Keratinocyte (primary cell): ENCODE data around the gene KIF14. TPM values are rescaled to one million over a fixed set of nuclear protein-coding genes. Genes with fewer than 3 reads are reported as not detected.

Source experiments
- DNase-seq: peaks from one replicate; pipeline ENCODE4 v3.0.0-alpha.2; 2011; ENCODE audit warnings: low read depth, missing footprints, low spot score
- FAIRE-seq: peaks from 2 replicates; lab custom pipeline; 2011; peaks lifted over from hg19 to GRCh38; lab: Jason Lieb, UNC
- H2AFZ ChIP-seq: 2 replicates; pipeline ENCODE4 v1.6.0; 2012; ENCODE audit warnings: low read length, control low read depth, inconsistent platforms; ENCODE audit not compliant: control insufficient read depth
- H3K27ac ChIP-seq: 2 replicates; pipeline ENCODE4 v1.5.1; 2011; ENCODE audit warnings: low read length; ENCODE audit not compliant: control insufficient read depth, insufficient read depth
- H3K27me3 ChIP-seq: 3 replicates; pipeline ENCODE4 v1.6.0; 2011; ENCODE audit warnings: low read length; ENCODE audit not compliant: control insufficient read depth, insufficient read depth; ENCODE audit errors: extremely low read depth
- H3K36me3 ChIP-seq, 2 experiments: 2 replicates in 1 of 2; 3 replicates in 1 of 2; pipeline ENCODE4 v1.5.1; 2011; ENCODE audit warnings: low read length in 2 of 2, mild to moderate bottlenecking in 1 of 2; ENCODE audit not compliant: control insufficient read depth in 2 of 2, insufficient read depth in 2 of 2; ENCODE audit errors: extremely low read depth in 1 of 2
- H3K4me1 ChIP-seq: 3 replicates; pipeline ENCODE4 v1.5.1; 2011; ENCODE audit warnings: low read length; ENCODE audit not compliant: control insufficient read depth, insufficient read depth; ENCODE audit errors: extremely low read depth
- H3K4me2 ChIP-seq: 3 replicates; pipeline ENCODE4 v1.6.0; 2011; ENCODE audit warnings: low read depth, low read length; ENCODE audit not compliant: control insufficient read depth, insufficient read depth; ENCODE audit errors: extremely low read depth
- H3K4me3 ChIP-seq, 3 experiments: fragments of 200-600 bp in 1 of 3; sonication (generic) in 1 of 3; 2 replicates in 2 of 3; 3 replicates in 1 of 3; pipeline ENCODE4 v1.5.1; 2011 to 2016; ENCODE audit warnings: low read length in 3 of 3, mild to moderate bottlenecking in 3 of 3, control low read depth in 2 of 3, inconsistent platforms in 1 of 3, low read depth in 1 of 3, mixed read lengths in 1 of 3, mixed run types in 1 of 3, moderate library complexity in 1 of 3; ENCODE audit not compliant: control insufficient read depth in 2 of 3, insufficient read depth in 2 of 3; ENCODE audit errors: extremely low read depth in 1 of 3
- H3K79me2 ChIP-seq: 2 replicates; pipeline ENCODE4 v1.6.0; 2012; ENCODE audit warnings: low read length; ENCODE audit not compliant: control insufficient read depth, insufficient read depth
- H3K9ac ChIP-seq: 3 replicates; pipeline ENCODE4 v1.6.0; 2011; ENCODE audit warnings: low read length; ENCODE audit not compliant: control insufficient read depth, insufficient read depth; ENCODE audit errors: extremely low read depth
- H3K9me1 ChIP-seq: 3 replicates; pipeline ENCODE4 v1.6.0; 2011; ENCODE audit warnings: low read length; ENCODE audit not compliant: control insufficient read depth, insufficient read depth; ENCODE audit errors: extremely low read depth
- H3K9me3 ChIP-seq: 2 replicates; pipeline ENCODE4 v1.5.1; 2012; ENCODE audit warnings: low read depth, low read length; ENCODE audit not compliant: control insufficient read depth
- H4K20me1 ChIP-seq: 3 replicates; pipeline ENCODE4 v1.6.0; 2011; ENCODE audit warnings: low read length; ENCODE audit not compliant: control insufficient read depth, insufficient read depth; ENCODE audit errors: extremely low read depth
- CTCF ChIP-seq, 3 experiments: IDR thresholded peaks in 1 of 3; conservative IDR thresholded peaks in 1 of 3; optimal IDR thresholded peaks in 1 of 3; 2 replicates in 2 of 3; 3 replicates in 1 of 3; pipeline versions ENCODE3 to v1.5.1; 2011; ENCODE audit warnings: low read length in 3 of 3, mild to moderate bottlenecking in 3 of 3, moderate library complexity in 2 of 3, control low read depth in 1 of 3, inconsistent platforms in 1 of 3; ENCODE audit not compliant: insufficient read depth in 2 of 3; ENCODE audit errors: extremely low read depth in 1 of 3
- EZH2 ChIP-seq: IDR thresholded peaks from one replicate; pipeline ENCODE4 v1.6.1; 2012; ENCODE audit warnings: inconsistent platforms, mild to moderate bottlenecking, low read length, moderate library complexity
- dilution Hi-C: fragments of 300-500 bp; cut with MboI; formaldehyde crosslinking; loops from one replicate; pipeline ENCODE4 v1.7.0; 2020; ENCODE audit warnings: low sequenced_read_pairs; ENCODE audit not compliant: extremely low pct_ligation_motif_present
- polyA plus RNA-seq, 5 experiments: library from polyadenylated mRNA; depleted of rRNA in 3 of 5; stranded (reverse) in 3 of 5; stranded (forward) in 1 of 5; unstranded in 1 of 5; fragments of >200 nt; gene quantifications; 1 replicate in 1 of 5; 2 replicates in 3 of 5; 3 replicates in 1 of 5; pipeline versions ENCODE4 v1.2.1 to v1.2.3, GENCODE V29; 2011 to 2012; ENCODE audit warnings: missing spikeins in 2 of 5, low read depth in 1 of 5, low replicate concordance in 1 of 5

KIF14 gene
- polyA plus RNA-seq, 1 donor (not counting 4 experiments of a cell fraction or from before 2014, with no cell fraction given) = 6.2 TPM

GRCh38 chr1:200625381-200625824 is 4.9 kb upstream of the KIF14 start:
- Histone ChIP-seq H2AFZ (peak overlapping the region; percentile 75), H3K9ac (no peak overlapping the region), H3K79me2 (peaks cover under 1% of the 10 kb centered on the region), H3K27ac (peak overlapping the region; percentile 88), H3K4me1 (peaks cover 32% of the 10 kb centered on the region), H3K36me3 (no peaks in the 10 kb centered on the region), H4K20me1 (no peaks in the 10 kb centered on the region), H3K9me1 (no peaks in the 10 kb centered on the region), H3K27me3 (no peaks in the 10 kb centered on the region), H3K9me3 (no peaks in the 10 kb centered on the region), H3K4me2 (peak overlapping the region; percentile 62), H3K4me3 (no peak overlapping the region)
- TF ChIP-seq CTCF (optimal IDR thresholded peaks at IDR 0.05 in 1 of 3, IDR thresholded peaks at IDR 0.05 in 1 of 3, conservative IDR thresholded peaks at IDR 0.05 in 1 of 3; ENCODE audit: extremely low read depth in 1 of 3, insufficient read depth in 2 of 3, low read length in 3 of 3) = no peak
- no peak for DNase-seq
- dilution Hi-C loops = no loop called here
- FAIRE-seq = no peak

GRCh38 chr1:200624679-200625335 is 4.3 kb upstream of the KIF14 start:
- peak overlapping the region; percentile 88 for H3K27ac ChIP-seq
- FAIRE-seq (no peak), DNase-seq (no peak)
- H4K20me1 ChIP-seq = no peaks in the 10 kb centered on the region
- peak overlapping the region; percentile 42 for H3K9ac ChIP-seq
- H3K27me3 ChIP-seq = no peaks in the 10 kb centered on the region
- H3K9me1 ChIP-seq = no peaks in the 10 kb centered on the region
- H3K4me2 ChIP-seq = peak overlapping the region; percentile 62
- no peak for TF ChIP-seq CTCF (optimal IDR thresholded peaks at IDR 0.05 in 1 of 3, IDR thresholded peaks at IDR 0.05 in 1 of 3, conservative IDR thresholded peaks at IDR 0.05 in 1 of 3; ENCODE audit: extremely low read depth in 1 of 3, insufficient read depth in 2 of 3, low read length in 3 of 3)
- TF ChIP-seq EZH2 = no peak
- no peaks in the 10 kb centered on the region for H3K9me3 ChIP-seq
- peaks cover 6% of the 10 kb centered on the region for H3K79me2 ChIP-seq
- H3K4me3 ChIP-seq = peak overlapping the region in 2 of 3 experiments; percentile 15 to 40
- H3K36me3 ChIP-seq = no peaks in the 10 kb centered on the region
- H2AFZ ChIP-seq = peak overlapping the region; percentile 10
- peaks cover 30% of the 10 kb centered on the region for H3K4me1 ChIP-seq
- dilution Hi-C loops = loop anchor here (25.0 kb wide), 1 partner anchor 162 kb away; no protein-coding TSS in a partner anchor
